Activated CD4-positive, alpha-beta memory T cell treated with anti-CD3 and anti-CD28 coated beads, Interleukin-2, amount 10 ng/mL, durations not matched to agents 7 days and 5 days (primary cell): ENCODE measurements around the gene SFXN5. TPM values are rescaled to one million over a fixed set of nuclear protein-coding genes. Genes with fewer than 3 reads are reported as not detected.
A peak's percentile ranks its signal among the peaks of the same experiment; 100 is the strongest.

Source experiments
- CTCF ChIA-PET: fragments of 350-600 bp; sonication (Branson Sonifier 250); formaldehyde crosslinking; loops from one replicate; lab custom pipeline; 2021; ENCODE audit warnings: antibody characterized with exemption, inconsistent platforms; lab: Charles Lee
- POLR2A ChIA-PET: fragments of 350-600 bp; sonication (Branson Sonifier 250); formaldehyde crosslinking; loops from one replicate; lab custom pipeline; 2021; ENCODE audit warnings: antibody characterized with exemption; lab: Charles Lee
- DNase-seq: peaks from one replicate; pipeline ENCODE4 v3.0.0-alpha.2; 2020
- H3K27ac Mint-ChIP-seq: one replicate; pipeline ENCODE4 v1.8.0; 2021; ENCODE audit warnings: mild to moderate bottlenecking, mixed read lengths
- H3K27me3 Mint-ChIP-seq: one replicate; pipeline ENCODE4 v1.8.0; 2021; ENCODE audit warnings: mixed read lengths
- H3K36me3 Mint-ChIP-seq: one replicate; pipeline ENCODE4 v1.8.0; 2021; ENCODE audit warnings: low read depth, mixed read lengths
- H3K4me1 Mint-ChIP-seq: one replicate; pipeline ENCODE4 v1.8.0; 2021; ENCODE audit warnings: mixed read lengths
- H3K4me3 Mint-ChIP-seq: one replicate; pipeline ENCODE4 v1.8.0; 2021; ENCODE audit warnings: mild to moderate bottlenecking, mixed read lengths
- H3K9me3 Mint-ChIP-seq: one replicate; pipeline ENCODE4 v1.8.0; 2021; ENCODE audit warnings: mixed read lengths
- total RNA-seq, 2 experiments: library from RNA; stranded (reverse); gene quantifications; one replicate each; pipeline ENCODE4 v1.2.3, GENCODE V29; 2021

The SFXN5 gene
- total RNA-seq, 2 experiments from 2014 or later: 4.3 to 6.1 TPM

- CTCF ChIA-PET: interaction anchor here (2.6 kb wide), 1 partner anchor 182 kb away, joined by 21 read pairs; no protein-coding TSS in a partner anchor
- no peaks in the 10 kb centered on the region for H3K9me3 Mint-ChIP-seq
- no peak for DNase-seq
- H3K27ac Mint-ChIP-seq: no peak overlapping the region
- POLR2A ChIA-PET: no interaction called here
- no peaks in the 10 kb centered on the region for H3K36me3 Mint-ChIP-seq
- H3K4me3 Mint-ChIP-seq: no peak overlapping the region
- H3K4me1 Mint-ChIP-seq: no peaks in the 10 kb centered on the region
- H3K27me3 Mint-ChIP-seq: no peaks in the 10 kb centered on the region
These were observed 76.5 kb downstream of the SFXN5 start for GRCh38 chr2:72994991-72995380.

GRCh38 chr2:72994282-72994990 is 77.1 kb downstream of the SFXN5 start:
- ChIA-PET CTCF (interaction anchor here (2.6 kb wide), 1 partner anchor 183 kb away, joined by 21 read pairs; no protein-coding TSS in a partner anchor), POLR2A (no interaction called here)
- DNase-seq: no peak
- H3K27me3 Mint-ChIP-seq: no peaks in the 10 kb centered on the region
- H3K27ac Mint-ChIP-seq: no peak overlapping the region
- H3K9me3 Mint-ChIP-seq: no peaks in the 10 kb centered on the region
- H3K36me3 Mint-ChIP-seq: no peaks in the 10 kb centered on the region
- H3K4me1 Mint-ChIP-seq: no peaks in the 10 kb centered on the region
- no peak overlapping the region for H3K4me3 Mint-ChIP-seq

- H3K4me1 Mint-ChIP-seq: no peaks in the 10 kb centered on the region
- no peak for DNase-seq
- no peaks in the 10 kb centered on the region for H3K27me3 Mint-ChIP-seq
- no peak overlapping the region for H3K4me3 Mint-ChIP-seq
- no peaks in the 10 kb centered on the region for H3K36me3 Mint-ChIP-seq
- H3K27ac Mint-ChIP-seq: no peak overlapping the region
- ChIA-PET CTCF (interaction anchor here (2.6 to 3.2 kb wide), 2 partner anchors 170 to 183 kb away, joined by 15 to 21 read pairs; no protein-coding TSS in a partner anchor), POLR2A (no interaction called here)
- H3K9me3 Mint-ChIP-seq: no peaks in the 10 kb centered on the region
These were observed 77.6 kb downstream of the SFXN5 start for GRCh38 chr2:72993933-72994280.

- Mint-ChIP-seq H3K9me3 (no peaks in the 10 kb centered on the region), H3K36me3 (no peaks in the 10 kb centered on the region), H3K4me1 (no peaks in the 10 kb centered on the region), H3K27me3 (no peaks in the 10 kb centered on the region), H3K27ac (no peak overlapping the region), H3K4me3 (no peak overlapping the region)
- DNase-seq: peak; percentile 37
- ChIA-PET POLR2A (interaction anchor here (0.9 kb wide), 1 partner anchor 170 kb away, joined by 3 read pairs; no protein-coding TSS in a partner anchor), CTCF (interaction anchor here (0.6 to 3.2 kb wide), 4 partner anchors 13 to 1311 kb away, joined by 4 to 21 read pairs (median 10); no protein-coding TSS in a partner anchor)
These were observed 78.2 kb downstream of the SFXN5 start for GRCh38 chr2:72993147-72993932.

- H3K36me3 Mint-ChIP-seq: no peaks in the 10 kb centered on the region
- H3K9me3 Mint-ChIP-seq: no peaks in the 10 kb centered on the region
- no peak overlapping the region for H3K4me3 Mint-ChIP-seq
- no peak overlapping the region for H3K27ac Mint-ChIP-seq
- no peaks in the 10 kb centered on the region for H3K4me1 Mint-ChIP-seq
- POLR2A ChIA-PET: interaction anchor here (0.9 kb wide), 1 partner anchor 171 kb away, joined by 3 read pairs; no protein-coding TSS in a partner anchor
- peak; percentile 7 for DNase-seq
- CTCF ChIA-PET: interaction anchor here (0.8 to 3.2 kb wide), 7 partner anchors 12 to 184 kb away, joined by 3 to 23 read pairs (median 6); no protein-coding TSS in a partner anchor
- no peaks in the 10 kb centered on the region for H3K27me3 Mint-ChIP-seq
These were observed 78.8 kb downstream of the SFXN5 start for GRCh38 chr2:72992734-72993102.

- Mint-ChIP-seq H3K9me3 (no peaks in the 10 kb centered on the region), H3K36me3 (no peaks in the 10 kb centered on the region), H3K27ac (no peak overlapping the region), H3K4me1 (no peaks in the 10 kb centered on the region), H3K4me3 (no peak overlapping the region), H3K27me3 (no peaks in the 10 kb centered on the region)
- peak; percentile 9 for DNase-seq
- ChIA-PET POLR2A (interaction anchor here (0.9 kb wide), 1 partner anchor 171 kb away, joined by 3 read pairs; no protein-coding TSS in a partner anchor), CTCF (interaction anchor here (0.7 to 3.2 kb wide), 14 partner anchors 12 to 220 kb away, joined by 3 to 23 read pairs (median 4); partner anchors contain the start of gene SPR)
These were observed 79.4 kb downstream of the SFXN5 start for GRCh38 chr2:72991980-72992733.

GRCh38 chr2:72991439-72991725 is 80.1 kb downstream of the SFXN5 start:
- H3K9me3 Mint-ChIP-seq: no peaks in the 10 kb centered on the region
- H3K4me1 Mint-ChIP-seq: no peaks in the 10 kb centered on the region
- H3K27ac Mint-ChIP-seq: no peak overlapping the region
- H3K36me3 Mint-ChIP-seq: no peaks in the 10 kb centered on the region
- DNase-seq: peak; percentile 5
- H3K27me3 Mint-ChIP-seq: no peaks in the 10 kb centered on the region
- CTCF ChIA-PET: interaction anchor here (0.9 to 3.2 kb wide), 11 partner anchors 11 to 221 kb away, joined by 3 to 23 read pairs (median 4); partner anchors contain the start of gene SPR
- POLR2A ChIA-PET: no interaction called here
- H3K4me3 Mint-ChIP-seq: no peak overlapping the region

- H3K4me3 Mint-ChIP-seq: no peak overlapping the region
- no peaks in the 10 kb centered on the region for H3K4me1 Mint-ChIP-seq
- H3K27ac Mint-ChIP-seq: no peak overlapping the region
- H3K9me3 Mint-ChIP-seq: no peaks in the 10 kb centered on the region
- no peaks in the 10 kb centered on the region for H3K27me3 Mint-ChIP-seq
- POLR2A ChIA-PET: no interaction called here
- peak; percentile 2 for DNase-seq
- CTCF ChIA-PET: interaction anchor here (0.9 to 3.2 kb wide), 10 partner anchors 11 to 222 kb away, joined by 3 to 23 read pairs (median 4); partner anchors contain the start of gene SPR
- H3K36me3 Mint-ChIP-seq: no peaks in the 10 kb centered on the region
These were observed 80.6 kb downstream of the SFXN5 start for GRCh38 chr2:72990695-72991438.

- Mint-ChIP-seq H3K4me1 (no peaks in the 10 kb centered on the region), H3K9me3 (no peaks in the 10 kb centered on the region), H3K27me3 (no peaks in the 10 kb centered on the region), H3K36me3 (no peaks in the 10 kb centered on the region), H3K4me3 (no peak overlapping the region), H3K27ac (no peak overlapping the region)
- peak; percentile 13 for DNase-seq
- ChIA-PET CTCF (interaction anchor here (2.6 kb wide), 1 partner anchor 187 kb away, joined by 23 read pairs; no protein-coding TSS in a partner anchor), POLR2A (no interaction called here)
These were observed 81.5 kb downstream of the SFXN5 start for GRCh38 chr2:72989770-72990556.

GRCh38 chr2:72988726-72989273 is 82.7 kb downstream of the SFXN5 start:
- POLR2A ChIA-PET: no interaction called here

GRCh38 chr2:72988041-72988440 is 83.5 kb downstream of the SFXN5 start:
- DNase-seq: no peak
- H3K9me3 Mint-ChIP-seq: no peaks in the 10 kb centered on the region
- no peak overlapping the region for H3K4me3 Mint-ChIP-seq
- ChIA-PET POLR2A (no interaction called here), CTCF (no interaction called here)
- H3K27me3 Mint-ChIP-seq: no peaks in the 10 kb centered on the region
- no peaks in the 10 kb centered on the region for H3K4me1 Mint-ChIP-seq
- H3K36me3 Mint-ChIP-seq: no peaks in the 10 kb centered on the region
- H3K27ac Mint-ChIP-seq: no peak overlapping the region

More at GRCh38 chr2:72988726-72989273, 82.7 kb downstream of the SFXN5 start:
- Mint-ChIP-seq H3K4me3 (no peak overlapping the region), H3K27me3 (no peaks in the 10 kb centered on the region), H3K9me3 (no peaks in the 10 kb centered on the region), H3K4me1 (no peaks in the 10 kb centered on the region), H3K27ac (no peak overlapping the region), H3K36me3 (no peaks in the 10 kb centered on the region)
- CTCF ChIA-PET: no interaction called here
- no peak for DNase-seq
